Measurements from ENCODE around the gene MPDU1. TPM values are rescaled to one million over a fixed set of nuclear protein-coding genes. Genes with fewer than 3 reads are reported as not detected.

The MPDU1 gene
- total and polyA plus RNA-seq, 2 of the 13 experiments (the other 11 are each of a cell fraction or from before 2014, with no cell fraction given), result 112 to 167 TPM

GRCh38 chr17:7613769-7614424 lies 30.2 kb downstream of the MPDU1 start (continued):
- TF ChIP-seq ZBTB34 (CRISPR knock-in tag; IDR thresholded peaks at IDR 0.05) (no peak), ZNF430 (CRISPR knock-in tag; IDR thresholded peaks at IDR 0.05) (no peak), ZBTB33 (CRISPR knock-in tag; IDR thresholded peaks at IDR 0.05) (no peak), GFI1 (CRISPR knock-in tag; IDR thresholded peaks at IDR 0.05; ENCODE audit: borderline replicate concordance) (no peak), IKZF5 (CRISPR knock-in tag; IDR thresholded peaks at IDR 0.05) (no peak), TBX2 (CRISPR knock-in tag; IDR thresholded peaks at IDR 0.05; ENCODE audit: borderline replicate concordance) (no peak), SRSF4 (IDR thresholded peaks at IDR 0.05; ENCODE audit: low read depth, low read length, poor library complexity, severe bottlenecking) (no peak), ZNF329 (CRISPR knock-in tag; IDR thresholded peaks at IDR 0.05; ENCODE audit: low read depth) (no peak), REST (IDR thresholded peaks at IDR 0.05; ENCODE audit: borderline replicate concordance in 1 of 2, low read depth in 1 of 2, low read length in 2 of 2) (no peak), RXRA (CRISPR knock-in tag; IDR thresholded peaks at IDR 0.05) (no peak), FOXO1 (CRISPR knock-in tag; IDR thresholded peaks at IDR 0.05) (no peak)

Measured in HepG2 (cell line).